Pancreas (tissue), 10 donors: Measurements from ENCODE around the gene CDCA4. TPM values are rescaled to one million over a fixed set of nuclear protein-coding genes. Genes with fewer than 3 reads are reported as not detected.

Experiments used
- ATAC-seq, 4 donors: fragments of 200-7000 bp; cut with Tn5 transposase; one replicate each; pipeline versions ENCODE4 v1.8.0 to v1.9.1; 2020; ENCODE audit warnings: mild to moderate bottlenecking in 4 of 4, moderate library complexity in 4 of 4
- DNase-seq, 6 donors: peaks; one replicate each; pipeline ENCODE4 v3.0.0-alpha.2; 2020
- FAIRE-seq: peaks from 2 replicates; lab custom pipeline; 2012; peaks lifted over from hg19 to GRCh38; lab: Jason Lieb, UNC
- H3K27ac ChIP-seq, 4 donors: fragments of 200-600 bp; sonication (generic); 1 replicate in 3 of 4; 2 replicates in 1 of 4; pipeline versions ENCODE4 v1.5.0 to v1.8.0; 2020
- H3K27me3 ChIP-seq, 4 donors: fragments of 200-600 bp; one replicate each; pipeline ENCODE4 v1.8.0; 2021
- H3K36me3 ChIP-seq, 3 donors: fragments of 200-600 bp; sonication (generic) in 1 of 3; one replicate each; pipeline versions ENCODE4 v1.5.0 to v1.8.0; 2020 to 2021
- H3K4me1 ChIP-seq, 3 donors: fragments of 200-600 bp; one replicate each; pipeline ENCODE4 v1.8.0; 2021
- H3K4me3 ChIP-seq, 4 donors: fragments of 200-600 bp; sonication (generic) in 2 of 4; one replicate each; pipeline versions ENCODE4 v1.5.0 to v1.8.0; 2020 to 2021
- H3K9me3 ChIP-seq, 4 donors: fragments of 200-600 bp; one replicate each; pipeline ENCODE4 v1.8.0; 2021
- CTCF ChIP-seq, 4 donors: fragments of 200-600 bp; sonication (generic) in 3 of 4; IDR thresholded peaks; one replicate each; pipeline versions ENCODE4 v1.5.0 to v1.8.0; 2021; ENCODE audit warnings: antibody characterized with exemption in 4 of 4
- WGBS, 2 donors: extraction: QIAGEN DNeasy Blood & Tissue Kit; methylation state at CpG; one replicate each; pipeline ENCODE4 v1.1.7; 2013; 5-methylcytosine and 5-hydroxymethylcytosine counted together
- intact Hi-C, 3 donors: fragments of 100-400 bp; cut with DNase I; formaldehyde crosslinking; loops; one replicate each; pipeline versions ENCODE4 v1.11.1 to v1.14.2; 2022
- polyA plus RNA-seq, 2 donors: library from polyadenylated mRNA; stranded (reverse); fragments of 200-250 nt; gene quantifications; one replicate each; pipeline ENCODE4 v1.2.3, GENCODE V29; 2013
- total RNA-seq, 6 donors: library from RNA; stranded (reverse); fragmentation: NEBNext Ultra II Directional in 4 of 6; extraction: Animal tissue kit (Norgen Biotek cat#: 25700) in 4 of 6; gene quantifications; one replicate each; pipeline versions ENCODE4 v1.2.1 to v1.2.4, GENCODE V29; 2021 to 2023
- donor health status: healthy with polysubstance abuse.
- donor health status: DM: no; HTN: no; CAD: no; lungs with moderate emphysema.
- donor health status: DM: no; HTN: no; CAD: no.
- donor health status: control.
- donor health status: control.
- donor health status: Bipolar disorder and iron deficiency.
- donor health status: DM: yes; HTN: yes; CAD: no.
- donor health status: DM: no; HTN: no; CAD: no.
- donor health status: DM: no; HTN: no; CAD: no.
- donor health status: DM: yes; HTN: yes; CAD: no.

Gene CDCA4
- total RNA-seq, result 1 to 10 TPM; 1.2 to 3.5 (median 2.6) TPM
- polyA plus RNA-seq, result 1 to 10 TPM; 3.1 to 3.3 TPM

GRCh38 chr14:105020815-105021655 is at the start of gene CDCA4:
TSS of gene CDCA4 (minus strand) at chr14:105021083. CDS start at chr14:105011929, 9,154 bp downstream.
- Histone ChIP-seq H3K4me1 (peaks cover 0 to 14% (median 7%) of the 10 kb centered on the region in 3 donors), H3K36me3 (no peaks in the 10 kb centered on the region), H3K4me3 (peak within 1 kb of the TSS; percentile 87 to 96 (median 92)), H3K9me3 (no peaks in the 10 kb centered on the region), H3K27me3 (no peaks in the 10 kb centered on the region), H3K27ac (peak within 1 kb of the TSS; percentile 23 to 73 (median 70))
- ATAC-seq (peak; percentile 93 to 96 (median 94)), DNase-seq (peak; percentile 94 to 99 (median 98)), FAIRE-seq (no peak)
- no peak for TF ChIP-seq CTCF (IDR thresholded peaks at IDR 0.05)
- intact Hi-C loops, result no loop called here
- 0 to 1% methylated on average over 49 to 115 of the region's 115 CpGs for WGBS, 2 donors

GRCh38 chr14:105069871-105070759 is 49.2 kb upstream of the CDCA4 start:
- no peak for DNase-seq
- ATAC-seq, result peak in 2 of 4 donors; percentile 25 to 53
- H3K4me1 ChIP-seq, result no peaks in the 10 kb centered on the region
- 56 to 74% methylated on average over 20 of the region's 20 CpGs for WGBS, 2 donors
- H3K27me3 ChIP-seq, result no peaks in the 10 kb centered on the region
- no peak overlapping the region for H3K4me3 ChIP-seq
- intact Hi-C loops, result no loop called here
- TF ChIP-seq CTCF (IDR thresholded peaks at IDR 0.05), result no peak
- no peak for FAIRE-seq
- no peaks in the 10 kb centered on the region for H3K9me3 ChIP-seq
- peak overlapping the region in 1 of 4 donors; percentile 4 for H3K27ac ChIP-seq
- H3K36me3 ChIP-seq, result no peaks in the 10 kb centered on the region

- ATAC-seq, result no peak
Measured at GRCh38 chr14:105069522-105069870, 48.6 kb upstream of the CDCA4 start.

GRCh38 chr14:105068818-105069217 is 47.9 kb upstream of the CDCA4 start:
- no peak for ATAC-seq
- no peak overlapping the region for H3K4me3 ChIP-seq
- intact Hi-C loops, result no loop called here
- no peaks in the 10 kb centered on the region for H3K4me1 ChIP-seq
- H3K27me3 ChIP-seq, result no peaks in the 10 kb centered on the region
- no peak for TF ChIP-seq CTCF (IDR thresholded peaks at IDR 0.05)
- no peak overlapping the region for H3K27ac ChIP-seq
- WGBS, 2 donors, result 72 to 77% methylated on average over 13 of the region's 13 CpGs
- DNase-seq, result no peak
- H3K36me3 ChIP-seq, result no peaks in the 10 kb centered on the region
- H3K9me3 ChIP-seq, result no peaks in the 10 kb centered on the region
- FAIRE-seq, result no peak

More at GRCh38 chr14:105069522-105069870, 48.6 kb upstream of the CDCA4 start:
- intact Hi-C loops, result no loop called here
- WGBS, 2 donors, result 66 to 68% methylated on average over 10 of the region's 10 CpGs
- H3K36me3 ChIP-seq, result no peaks in the 10 kb centered on the region
- H3K27me3 ChIP-seq, result no peaks in the 10 kb centered on the region
- no peak for DNase-seq
- no peaks in the 10 kb centered on the region for H3K9me3 ChIP-seq
- no peak overlapping the region for H3K27ac ChIP-seq
- no peaks in the 10 kb centered on the region for H3K4me1 ChIP-seq
- no peak overlapping the region for H3K4me3 ChIP-seq
- no peak for TF ChIP-seq CTCF (IDR thresholded peaks at IDR 0.05)
- FAIRE-seq, result no peak
